Measurements from ENCODE around the gene SPTLC2. TPM values are rescaled to one million over a fixed set of nuclear protein-coding genes. Genes with fewer than 3 reads are reported as not detected.
A peak's percentile ranks its signal among the peaks of the same experiment; 100 is the strongest.

The SPTLC2 gene
- total RNA-seq, 1 donor from 2014 or later, result 29.6 TPM

- no peak for DNase-seq (ENCODE audit: low spot score)
- Mint-ChIP-seq H3K36me3 (ENCODE audit: low read depth) (peaks cover 9% of the 10 kb centered on the region), H3K4me3 (ENCODE audit: low read depth) (no peak overlapping the region), H3K9me3 (peaks cover 5% of the 10 kb centered on the region), H3K27ac (no peak overlapping the region), H3K27me3 (ENCODE audit: low read depth) (peaks cover 26% of the 10 kb centered on the region), H3K4me1 (ENCODE audit: low read depth) (peaks cover 3% of the 10 kb centered on the region)
- intact Hi-C loops (cut with micrococcal nuclease), result no loop called here
Observed at GRCh38 chr14:77502109-77502782, 114.2 kb downstream of the SPTLC2 start.

GRCh38 chr14:77498984-77499527 is 117.4 kb downstream of the SPTLC2 start:
- Mint-ChIP-seq H3K27ac (no peak overlapping the region), H3K27me3 (ENCODE audit: low read depth) (peaks cover 37% of the 10 kb centered on the region), H3K4me3 (ENCODE audit: low read depth) (peak overlapping the region; percentile 54), H3K36me3 (ENCODE audit: low read depth) (peaks cover 3% of the 10 kb centered on the region), H3K9me3 (peaks cover 5% of the 10 kb centered on the region), H3K4me1 (ENCODE audit: low read depth) (peaks cover 3% of the 10 kb centered on the region)
- no peak for DNase-seq (ENCODE audit: low spot score)
- intact Hi-C loops (cut with micrococcal nuclease), result no loop called here

DNA sequence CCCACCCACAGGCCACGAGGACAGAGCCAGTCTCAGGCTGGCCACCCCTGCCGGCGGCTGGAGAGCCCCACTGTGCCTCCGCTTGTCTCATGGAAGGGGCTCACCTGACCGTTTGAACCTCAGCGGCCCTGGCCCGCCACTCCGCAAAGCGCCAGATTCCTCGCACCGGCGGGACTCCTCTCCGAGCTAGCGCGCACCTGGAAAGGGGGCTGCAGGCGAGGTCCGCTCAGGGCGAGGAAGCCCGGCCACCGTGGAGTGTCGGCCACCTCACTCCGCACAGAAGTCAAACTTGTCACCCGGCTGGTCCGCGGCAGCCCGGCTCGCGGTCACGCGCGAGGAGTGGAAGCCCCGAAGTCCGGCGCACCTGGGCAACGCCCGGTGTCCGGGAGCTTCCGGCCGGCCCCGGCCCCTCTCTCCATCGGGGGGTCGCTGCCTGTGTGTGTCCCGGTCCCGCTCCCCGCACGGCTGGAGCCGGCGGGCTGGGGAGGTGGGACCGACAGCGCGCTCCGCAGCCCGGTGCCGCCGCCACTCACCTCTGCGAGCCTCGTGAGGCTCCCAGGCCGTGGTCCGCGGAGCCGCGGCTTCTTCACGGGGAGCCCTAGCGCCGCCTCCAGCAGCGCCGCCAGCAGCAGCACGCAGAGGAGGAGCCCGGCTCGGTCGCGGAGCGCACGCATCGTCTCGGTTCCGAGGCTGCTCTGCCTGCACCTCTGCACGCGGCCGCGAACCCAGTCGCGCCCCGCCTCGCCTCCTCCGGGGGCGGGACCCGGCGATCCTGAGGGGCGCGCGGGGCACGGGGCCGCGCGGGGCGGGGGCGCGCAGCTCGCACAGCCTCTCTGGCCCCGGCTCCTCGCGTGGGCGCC is 118.1 kb downstream of the SPTLC2 start, which contains the start of gene ISM2:
Gene ISM2 (minus strand): TSS at position 697 of the 860 bp plus-strand sequence. CDS start 23 bp downstream, at position 674.
- Mint-ChIP-seq H3K4me1 (ENCODE audit: low read depth) (peaks cover 3% of the 10 kb centered on the region), H3K9me3 (peaks cover 4% of the 10 kb centered on the region), H3K4me3 (ENCODE audit: low read depth) (peak within 1 kb of the TSS; percentile 54), H3K27ac (no peak within 1 kb of the TSS), H3K27me3 (ENCODE audit: low read depth) (peaks cover 37% of the 10 kb centered on the region), H3K36me3 (ENCODE audit: low read depth) (peaks cover 3% of the 10 kb centered on the region)
- intact Hi-C loops (cut with micrococcal nuclease), result no loop called here
- DNase-seq (ENCODE audit: low spot score), result peak; percentile 36

DNA sequence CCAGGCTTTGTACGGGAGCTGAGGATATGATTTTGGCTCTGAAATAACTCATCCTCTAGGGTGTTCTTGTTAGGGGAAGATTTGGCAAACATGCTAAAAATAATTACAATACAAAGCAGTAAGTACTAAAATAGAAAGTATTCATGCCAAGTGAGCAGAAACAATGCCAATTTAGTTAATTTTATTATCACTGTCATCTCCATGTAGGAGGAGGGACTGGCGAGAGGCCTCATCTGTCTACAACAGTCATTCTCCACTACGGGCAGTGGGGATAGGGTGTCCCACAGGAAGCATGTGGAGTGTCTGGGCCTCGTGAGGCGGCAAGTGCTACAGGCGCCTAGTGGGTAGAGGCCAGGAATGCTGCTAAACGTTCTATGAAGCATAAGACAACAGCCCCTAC is 121.1 kb downstream of the SPTLC2 start:
- intact Hi-C loops (cut with micrococcal nuclease), result no loop called here
- peaks cover 3% of the 10 kb centered on the region for H3K4me1 Mint-ChIP-seq (ENCODE audit: low read depth)
- H3K36me3 Mint-ChIP-seq (ENCODE audit: low read depth), result no peaks in the 10 kb centered on the region
- H3K4me3 Mint-ChIP-seq (ENCODE audit: low read depth), result no peak overlapping the region
- no peak overlapping the region for H3K27ac Mint-ChIP-seq
- no peaks in the 10 kb centered on the region for H3K9me3 Mint-ChIP-seq
- peaks cover 31% of the 10 kb centered on the region for H3K27me3 Mint-ChIP-seq (ENCODE audit: low read depth)
- no peak for DNase-seq (ENCODE audit: low spot score)

DNA sequence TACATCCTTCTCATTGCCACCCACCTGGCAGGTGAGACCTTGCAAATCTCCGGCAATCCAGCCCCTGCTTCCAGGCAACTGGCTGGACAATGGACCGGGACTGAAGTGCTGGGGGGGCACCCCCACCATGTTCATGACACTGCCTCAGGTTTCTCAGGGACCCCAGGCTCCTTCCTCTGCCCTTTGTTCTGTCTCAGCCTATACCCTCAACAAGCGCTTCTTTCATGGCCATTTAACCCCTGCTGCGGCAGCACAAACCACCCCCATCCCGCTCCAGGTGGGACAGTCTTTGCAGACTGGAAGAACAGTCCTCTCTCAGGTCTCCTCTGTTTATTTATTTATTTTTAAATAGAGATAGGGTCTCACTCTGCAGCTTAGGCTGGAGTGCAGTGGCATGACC is 125.4 kb downstream of the SPTLC2 start:
- Mint-ChIP-seq H3K36me3 (ENCODE audit: low read depth) (no peaks in the 10 kb centered on the region), H3K27ac (no peak overlapping the region), H3K27me3 (ENCODE audit: low read depth) (peaks cover 6% of the 10 kb centered on the region), H3K4me1 (ENCODE audit: low read depth) (no peaks in the 10 kb centered on the region), H3K9me3 (no peaks in the 10 kb centered on the region), H3K4me3 (ENCODE audit: low read depth) (no peak overlapping the region)
- DNase-seq (ENCODE audit: low spot score), result no peak
- intact Hi-C loops (cut with micrococcal nuclease), result no loop called here

DNA sequence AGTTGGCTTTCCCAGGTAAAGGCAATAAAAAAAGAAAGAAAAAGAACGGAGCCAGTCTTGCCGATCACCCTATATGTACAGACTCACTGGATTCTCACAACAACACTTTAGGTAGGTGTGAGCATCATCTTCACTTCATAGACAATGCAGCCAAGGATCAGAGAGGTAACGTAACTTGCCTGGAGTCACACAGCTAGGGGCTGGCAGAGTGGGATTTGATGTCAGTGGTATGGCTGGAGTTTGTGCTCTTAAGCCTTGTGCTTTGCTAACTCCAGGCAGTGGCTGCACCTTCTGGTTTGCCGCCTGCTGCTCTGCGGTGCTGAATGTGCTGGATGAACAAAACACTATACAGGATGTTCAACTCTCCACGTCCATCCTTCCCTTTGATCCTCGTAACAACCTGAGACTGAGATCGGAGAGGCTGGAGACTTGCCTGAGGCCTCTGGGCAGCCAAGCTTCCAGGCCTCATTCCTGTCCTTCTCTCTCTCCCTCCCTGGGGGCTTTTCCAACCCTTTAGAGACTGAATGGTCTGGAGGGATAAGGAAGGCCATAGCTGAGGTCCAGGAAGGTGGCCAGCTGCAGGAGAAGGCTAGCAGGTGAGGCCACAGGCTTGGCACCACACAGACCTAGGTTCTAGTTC is 126.0 kb downstream of the SPTLC2 start:
- no peak for DNase-seq (ENCODE audit: low spot score)
- no peaks in the 10 kb centered on the region for H3K36me3 Mint-ChIP-seq (ENCODE audit: low read depth)
- no peaks in the 10 kb centered on the region for H3K9me3 Mint-ChIP-seq
- H3K27ac Mint-ChIP-seq, result no peak overlapping the region
- H3K27me3 Mint-ChIP-seq (ENCODE audit: low read depth), result peaks cover 2% of the 10 kb centered on the region
- H3K4me1 Mint-ChIP-seq (ENCODE audit: low read depth), result no peaks in the 10 kb centered on the region
- H3K4me3 Mint-ChIP-seq (ENCODE audit: low read depth), result no peak overlapping the region
- intact Hi-C loops (cut with micrococcal nuclease), result no loop called here

- DNase-seq (ENCODE audit: low spot score), result no peak
- Mint-ChIP-seq H3K9me3 (no peaks in the 10 kb centered on the region), H3K4me3 (ENCODE audit: low read depth) (no peak overlapping the region), H3K27me3 (ENCODE audit: low read depth) (no peaks in the 10 kb centered on the region), H3K4me1 (ENCODE audit: low read depth) (no peaks in the 10 kb centered on the region), H3K27ac (no peak overlapping the region), H3K36me3 (ENCODE audit: low read depth) (no peaks in the 10 kb centered on the region)
- intact Hi-C loops (cut with micrococcal nuclease), result no loop called here
Observed at GRCh38 chr14:77489041-77489440, 127.4 kb downstream of the SPTLC2 start.

GRCh38 chr14:77488558-77488957 is 127.9 kb downstream of the SPTLC2 start:
- H3K27me3 Mint-ChIP-seq (ENCODE audit: low read depth), result no peaks in the 10 kb centered on the region
- DNase-seq (ENCODE audit: low spot score), result no peak
- H3K4me1 Mint-ChIP-seq (ENCODE audit: low read depth), result no peaks in the 10 kb centered on the region
- no peak overlapping the region for H3K4me3 Mint-ChIP-seq (ENCODE audit: low read depth)
- intact Hi-C loops (cut with micrococcal nuclease), result no loop called here
- no peak overlapping the region for H3K27ac Mint-ChIP-seq
- no peaks in the 10 kb centered on the region for H3K36me3 Mint-ChIP-seq (ENCODE audit: low read depth)
- H3K9me3 Mint-ChIP-seq, result no peaks in the 10 kb centered on the region

- no peak overlapping the region for H3K4me3 Mint-ChIP-seq (ENCODE audit: low read depth)
- no peak overlapping the region for H3K27ac Mint-ChIP-seq
- intact Hi-C loops (cut with micrococcal nuclease), result no loop called here
- H3K9me3 Mint-ChIP-seq, result no peaks in the 10 kb centered on the region
- DNase-seq (ENCODE audit: low spot score), result no peak
- no peaks in the 10 kb centered on the region for H3K4me1 Mint-ChIP-seq (ENCODE audit: low read depth)
- H3K36me3 Mint-ChIP-seq (ENCODE audit: low read depth), result no peaks in the 10 kb centered on the region
- H3K27me3 Mint-ChIP-seq (ENCODE audit: low read depth), result no peaks in the 10 kb centered on the region
Observed at GRCh38 chr14:77485901-77486678, 130.3 kb downstream of the SPTLC2 start.

- H3K4me3 Mint-ChIP-seq (ENCODE audit: low read depth), result no peak overlapping the region
- no peaks in the 10 kb centered on the region for H3K4me1 Mint-ChIP-seq (ENCODE audit: low read depth)
- no peaks in the 10 kb centered on the region for H3K9me3 Mint-ChIP-seq
- H3K36me3 Mint-ChIP-seq (ENCODE audit: low read depth), result no peaks in the 10 kb centered on the region
- H3K27ac Mint-ChIP-seq, result no peak overlapping the region
- intact Hi-C loops (cut with micrococcal nuclease), result no loop called here
- H3K27me3 Mint-ChIP-seq (ENCODE audit: low read depth), result no peaks in the 10 kb centered on the region
- no peak for DNase-seq (ENCODE audit: low spot score)
Observed at GRCh38 chr14:77485256-77485655, 131.2 kb downstream of the SPTLC2 start.

- no peak overlapping the region for H3K4me3 Mint-ChIP-seq (ENCODE audit: low read depth)
- no peak for DNase-seq (ENCODE audit: low spot score)
- no peaks in the 10 kb centered on the region for H3K36me3 Mint-ChIP-seq (ENCODE audit: low read depth)
- no peak overlapping the region for H3K27ac Mint-ChIP-seq
- no peaks in the 10 kb centered on the region for H3K4me1 Mint-ChIP-seq (ENCODE audit: low read depth)
- no peaks in the 10 kb centered on the region for H3K9me3 Mint-ChIP-seq
- H3K27me3 Mint-ChIP-seq (ENCODE audit: low read depth), result no peaks in the 10 kb centered on the region
- intact Hi-C loops (cut with micrococcal nuclease), result no loop called here
Observed at GRCh38 chr14:77482422-77482821, 134.0 kb downstream of the SPTLC2 start.

GRCh38 chr14:77478796-77479195 is 137.6 kb downstream of the SPTLC2 start:
- H3K4me3 Mint-ChIP-seq (ENCODE audit: low read depth), result no peak overlapping the region
- no peak overlapping the region for H3K27ac Mint-ChIP-seq
- H3K9me3 Mint-ChIP-seq, result no peaks in the 10 kb centered on the region
- peaks cover 1% of the 10 kb centered on the region for H3K27me3 Mint-ChIP-seq (ENCODE audit: low read depth)
- H3K36me3 Mint-ChIP-seq (ENCODE audit: low read depth), result no peaks in the 10 kb centered on the region
- H3K4me1 Mint-ChIP-seq (ENCODE audit: low read depth), result no peaks in the 10 kb centered on the region
- intact Hi-C loops (cut with micrococcal nuclease), result no loop called here
- DNase-seq (ENCODE audit: low spot score), result no peak

Data from activated T-helper 2 cell treated with anti-CD3 and anti-CD28 coated beads, Interferon-gamma antibody, Interleukin-2, Interleukin-4, amounts not matched to agents 10 μg/mL and 5 μg/mL and 100 μg/mL, durations not matched to agents 14 hours and 24 hours and 36 hours (primary cell).